IPS DF 19.7 (cell line): ENCODE measurements around the gene C11orf16.
"Not testable (repeated sequence)": the region's sequence is repeated elsewhere in the genome, so short reads cannot be mapped to it uniquely, and the experiment has no call there.

Source experiments
- DNase-seq: peaks from one replicate; pipeline ENCODE4 v3.0.0-alpha.2; 2013; ENCODE audit warnings: low read depth, low spot score

C11orf16 gene

DNA sequence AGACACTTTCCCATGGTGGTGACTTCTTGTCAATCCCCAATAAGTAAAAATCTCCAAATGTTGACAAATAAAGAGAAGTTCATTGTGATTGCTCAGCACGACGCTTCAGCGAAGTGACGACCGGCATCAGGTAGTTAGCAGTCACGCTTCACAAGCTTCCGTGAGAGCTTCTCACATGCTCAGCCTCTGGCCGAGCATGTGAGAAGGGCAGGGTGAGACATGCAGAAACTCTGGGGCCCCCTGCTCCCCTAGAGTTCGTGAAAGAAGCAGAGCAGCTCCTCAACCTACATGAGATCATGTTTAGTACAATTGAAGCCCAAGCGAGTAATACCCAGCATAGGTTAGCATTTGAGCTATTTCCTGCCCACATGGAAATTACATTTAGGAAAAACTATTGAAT lies 4.4 kb upstream of the C11orf16 start:
- DNase-seq = no peak

DNA sequence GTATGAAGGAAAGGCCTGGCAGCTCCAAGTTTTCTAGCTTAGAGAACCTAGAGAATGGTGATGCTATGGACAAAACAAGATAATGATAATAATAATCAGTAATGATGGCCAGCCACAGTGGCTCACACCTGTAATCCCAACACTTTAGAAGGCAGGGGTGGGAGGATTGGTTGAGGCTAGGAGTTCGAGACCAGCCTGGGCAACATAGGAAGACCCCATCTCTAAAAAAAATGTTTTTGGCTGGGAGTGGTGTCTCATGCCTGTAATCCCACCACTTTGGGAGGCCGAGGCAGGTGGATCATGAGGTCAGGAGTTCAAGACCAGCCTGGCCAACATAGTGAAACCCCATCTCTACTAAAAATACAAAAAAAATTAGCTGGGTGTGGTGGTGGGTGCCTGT lies 3.0 kb upstream of the C11orf16 start:
- DNase-seq = not testable (repeated sequence)

DNA sequence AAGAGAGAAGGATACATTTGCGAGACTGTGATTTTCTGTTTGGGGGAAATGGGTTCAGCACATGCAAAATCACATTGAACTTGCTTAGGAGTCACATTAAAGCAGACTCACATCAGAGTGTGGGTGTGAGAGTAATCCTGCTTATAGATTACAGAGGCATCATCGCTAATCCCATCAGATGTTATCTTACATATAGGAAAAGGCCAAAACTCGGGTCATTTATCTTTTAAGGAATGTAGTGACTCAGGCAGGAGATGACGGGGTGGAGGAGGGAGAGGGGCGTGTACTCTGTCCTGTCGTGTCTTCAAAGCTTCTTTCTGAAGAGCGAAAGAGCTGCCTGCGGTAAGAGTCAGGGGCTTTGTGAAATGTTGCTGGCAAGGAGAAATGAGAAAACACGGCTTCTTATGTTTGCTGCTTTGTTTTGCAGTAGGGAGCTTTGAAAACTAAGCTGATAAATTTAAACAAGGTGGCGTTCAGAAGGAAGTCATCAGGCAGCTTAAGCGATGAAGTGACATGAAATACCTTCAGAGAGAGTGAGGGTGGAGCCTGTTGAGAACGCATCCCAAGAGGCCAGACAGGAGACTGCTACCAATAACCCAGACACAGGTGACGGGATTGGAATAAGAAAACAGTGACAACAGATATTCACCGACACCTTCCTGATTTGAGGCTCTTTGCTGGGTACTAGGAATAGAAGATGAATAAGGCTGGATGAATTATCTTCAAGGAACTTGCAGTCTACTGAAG lies 2.2 kb upstream of the C11orf16 start:
- no peak for DNase-seq

DNA sequence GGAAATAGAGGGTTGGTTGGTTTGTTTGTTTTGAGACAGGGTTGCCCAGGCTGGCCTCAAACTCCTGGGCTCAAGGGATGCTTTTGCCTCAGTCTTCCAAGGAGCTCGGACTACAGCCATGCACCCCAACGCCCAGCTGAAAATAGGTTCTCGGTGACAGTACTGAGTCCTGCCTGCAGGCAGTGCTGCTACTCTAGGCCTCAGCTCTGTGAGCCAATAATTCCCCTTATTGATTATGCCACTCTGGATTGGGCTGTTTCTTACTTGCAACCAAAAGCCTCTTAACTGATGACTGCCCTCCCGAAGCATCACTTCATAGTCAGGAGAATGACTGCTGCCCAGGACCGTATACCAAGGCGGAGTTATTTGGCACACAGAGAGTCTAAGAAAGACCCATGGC lies 1.2 kb upstream of the C11orf16 start:
- DNase-seq = no peak

DNA sequence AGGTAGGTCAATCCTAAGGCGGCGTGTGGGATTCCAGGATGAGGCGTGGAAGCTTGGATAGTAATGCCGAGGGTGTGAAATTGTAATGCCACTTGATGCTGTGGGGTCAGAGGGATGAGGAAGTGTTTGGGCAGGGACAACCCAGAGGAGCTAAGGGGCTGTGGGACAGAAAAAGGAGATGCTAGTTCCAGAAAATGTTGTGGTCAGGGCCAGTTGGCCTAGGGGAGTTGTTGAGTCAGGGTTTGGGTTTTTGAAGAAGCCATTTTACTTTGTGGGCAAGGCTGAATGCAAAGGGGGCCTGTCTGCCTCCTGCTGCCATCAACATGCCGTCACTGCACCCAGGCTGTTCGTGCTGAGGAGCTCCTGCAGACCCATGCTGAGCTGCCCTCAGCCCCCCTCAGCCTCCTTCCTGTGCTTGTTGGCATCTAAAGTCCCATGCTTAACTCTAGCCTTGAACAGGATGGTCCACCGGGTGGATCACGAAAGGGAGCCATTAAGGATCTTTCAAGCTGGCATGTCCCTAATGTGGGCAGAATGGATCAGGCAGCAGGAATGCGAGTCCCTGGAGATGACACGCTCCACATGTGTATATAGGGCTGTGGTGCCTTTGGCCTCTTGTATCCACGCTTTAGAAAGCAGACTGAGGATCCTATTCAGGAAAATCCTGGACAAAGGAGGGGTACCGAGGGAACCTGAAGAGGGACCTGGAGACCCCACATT lies 2.1 kb downstream of the C11orf16 start:
- no peak for DNase-seq

DNA sequence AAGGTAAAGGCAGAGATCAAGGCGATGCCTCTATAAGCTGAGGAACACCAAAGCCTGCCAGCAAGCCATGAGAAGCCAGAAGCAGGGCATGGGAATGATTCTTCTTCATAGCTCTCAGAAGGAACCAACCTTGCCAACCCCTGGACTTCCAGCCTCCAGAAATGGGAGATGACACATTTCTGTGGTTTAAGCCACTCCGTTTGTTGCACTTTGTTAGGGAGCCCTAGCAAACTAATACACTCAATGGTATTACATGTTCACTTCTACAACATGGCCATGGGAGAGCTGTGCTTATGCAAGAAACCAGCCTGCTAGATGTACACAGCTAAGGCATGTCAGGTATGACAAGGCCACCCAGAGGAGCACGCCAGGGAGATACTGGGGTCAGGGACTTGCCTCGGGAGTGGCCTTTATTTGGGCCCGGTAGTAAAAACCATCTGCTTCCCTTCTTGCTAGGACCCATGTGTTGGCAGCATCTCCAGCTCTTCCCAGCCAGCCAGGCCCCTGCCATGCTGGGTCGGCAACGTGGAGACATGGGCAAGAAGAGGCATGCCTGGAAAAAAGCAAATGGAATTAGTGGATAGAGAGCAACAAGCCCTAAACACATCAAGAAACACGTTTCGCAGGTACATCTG lies 3.6 kb downstream of the C11orf16 start:
- no peak for DNase-seq

DNA sequence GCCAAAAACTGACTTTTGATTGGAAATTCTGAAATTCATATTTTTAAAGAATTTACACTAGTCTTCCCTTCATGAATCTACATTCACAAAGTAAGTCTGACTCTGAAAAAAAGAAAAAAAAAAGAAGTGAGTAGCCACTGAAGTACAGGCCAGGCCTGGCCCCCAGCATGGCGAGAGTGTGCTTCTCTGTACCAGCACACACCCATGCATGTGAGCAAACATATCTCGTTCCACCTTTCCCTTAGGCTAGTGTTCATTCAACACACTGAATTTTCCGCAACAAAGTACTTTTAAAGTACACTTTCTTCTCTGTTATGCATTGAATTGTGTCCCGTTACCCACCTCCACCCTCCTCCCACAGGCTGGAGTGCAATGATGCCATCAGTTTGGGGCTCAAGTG lies 4.5 kb downstream of the C11orf16 start:
- no peak for DNase-seq

DNA sequence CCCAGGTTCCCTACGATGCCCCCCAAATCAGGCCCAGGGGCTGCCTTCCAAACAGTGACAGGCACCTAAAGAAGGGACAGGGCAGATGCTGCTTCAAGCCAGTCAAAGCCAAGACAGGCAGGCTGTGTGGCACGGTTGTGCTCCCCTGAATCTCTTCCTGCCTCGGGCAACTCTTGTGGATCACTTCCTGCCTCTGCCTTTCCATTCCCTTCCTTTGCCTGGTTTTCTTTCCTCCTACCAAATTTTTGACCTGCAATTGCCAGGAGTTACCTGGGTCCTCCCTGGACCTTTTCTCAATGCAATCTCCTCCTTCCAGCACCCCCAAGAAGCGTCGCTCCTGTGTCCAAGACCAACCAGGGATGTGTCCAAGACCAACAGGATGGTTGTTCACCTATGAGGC lies 5.5 kb downstream of the C11orf16 start:
- DNase-seq = no peak

DNA sequence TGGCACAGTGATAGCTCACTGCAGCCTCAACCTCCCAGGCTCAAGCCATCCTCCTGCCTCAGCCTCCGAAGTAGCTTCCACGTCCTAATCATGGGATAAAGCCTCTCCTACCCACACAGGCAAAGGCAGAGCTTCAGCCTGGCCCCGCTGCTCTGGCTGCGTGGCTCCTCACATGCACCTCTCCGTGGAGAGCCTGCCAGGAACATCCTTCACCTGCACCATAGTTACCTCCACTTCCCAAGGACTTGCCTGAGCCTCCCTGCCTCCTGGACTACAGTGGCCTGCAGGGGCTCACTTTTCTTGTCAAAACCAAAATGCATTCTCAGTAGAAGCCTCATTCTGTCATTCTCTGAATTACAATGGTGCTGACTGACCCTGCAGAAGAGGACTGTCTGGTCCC lies 6.5 kb downstream of the C11orf16 start:
- no peak for DNase-seq

DNA sequence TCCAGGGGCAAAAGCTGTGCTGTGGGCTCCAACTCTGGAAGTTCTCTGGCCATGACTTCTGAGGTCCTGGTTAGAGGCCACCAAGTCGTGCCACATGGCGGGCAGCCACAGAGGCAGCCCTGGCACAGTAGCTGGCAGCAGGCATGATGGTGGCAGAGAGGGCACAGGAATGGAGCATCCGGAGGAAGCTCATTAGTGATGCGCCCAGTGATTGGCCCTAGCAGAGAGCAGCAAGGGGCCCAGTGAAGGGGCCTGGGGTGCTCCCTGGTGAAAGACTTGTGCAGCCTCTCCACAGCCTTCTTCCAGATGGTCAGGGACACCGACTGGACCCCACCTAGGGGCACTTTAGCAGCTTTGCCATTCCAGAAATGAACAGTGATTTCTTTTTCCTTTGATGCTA lies 7.0 kb downstream of the C11orf16 start:
- DNase-seq = no peak

DNA sequence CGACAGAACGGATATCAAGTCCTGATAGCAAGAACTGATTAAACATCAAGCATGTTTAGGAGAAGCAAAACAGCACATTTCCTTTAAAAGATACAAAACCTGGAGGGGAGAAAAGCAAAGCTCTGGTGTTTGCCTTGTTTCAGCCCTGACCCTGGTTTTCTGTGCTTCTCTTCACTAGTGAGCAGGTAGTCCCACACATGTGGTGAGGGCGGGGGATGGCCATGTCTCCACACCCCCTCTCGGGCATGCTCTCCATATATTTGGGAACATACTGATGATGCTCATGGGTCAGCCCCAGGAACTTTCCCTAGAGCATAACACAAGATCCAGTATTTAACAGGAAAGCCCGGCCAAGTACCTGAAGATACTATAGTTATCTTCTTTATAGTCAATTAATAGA lies 10.1 kb downstream of the C11orf16 start:
- DNase-seq = no peak

DNA sequence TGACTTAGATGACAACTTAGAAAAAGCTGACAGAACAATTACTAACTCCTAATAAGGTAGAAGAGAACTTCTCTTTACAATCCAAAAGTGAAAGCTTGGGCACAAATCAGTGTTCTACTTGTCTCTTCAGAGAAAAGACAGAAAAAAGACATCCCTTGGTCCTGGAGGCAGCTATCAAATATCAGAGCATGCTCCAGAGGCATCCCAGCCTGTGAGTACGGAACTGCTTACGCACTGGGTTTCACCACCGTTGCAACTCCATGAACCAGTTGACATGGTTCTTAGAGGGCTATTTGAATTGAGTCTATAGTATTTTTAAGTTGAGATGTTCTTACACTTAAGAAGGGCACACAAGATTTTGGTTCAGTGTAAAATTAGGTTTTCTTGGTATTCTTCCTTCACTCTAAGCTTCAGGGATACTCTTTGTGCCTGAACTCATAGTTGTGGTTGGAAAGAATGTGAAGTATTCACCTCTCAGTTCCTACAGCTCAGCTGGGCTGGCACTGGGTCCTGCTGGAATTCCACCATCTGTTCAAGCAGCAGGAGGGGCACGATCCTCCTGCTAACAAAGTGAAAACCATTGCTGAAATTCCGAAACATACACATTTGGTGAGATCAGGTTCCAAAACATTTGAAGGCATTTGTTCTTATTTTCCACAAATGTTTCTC lies 15.5 kb downstream of the C11orf16 start:
- no peak for DNase-seq

DNA sequence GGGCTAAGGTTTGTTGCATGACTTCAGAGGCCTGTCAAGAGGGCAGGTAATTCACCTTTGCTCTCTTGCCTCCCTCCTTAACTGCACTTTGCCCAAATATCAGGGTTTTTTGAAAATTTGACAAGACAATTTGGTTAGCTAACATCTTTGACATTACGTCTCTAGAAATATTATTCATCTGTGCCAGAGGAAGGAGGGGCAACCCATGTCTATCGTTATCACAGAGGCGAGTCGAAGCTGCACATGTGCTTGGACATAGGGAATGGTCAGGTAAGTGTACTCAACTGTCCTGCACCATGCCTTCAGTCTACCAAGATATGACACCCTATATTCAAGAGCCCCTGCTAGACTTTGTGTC lies 18.1 kb downstream of the C11orf16 start:
- no peak for DNase-seq

DNA sequence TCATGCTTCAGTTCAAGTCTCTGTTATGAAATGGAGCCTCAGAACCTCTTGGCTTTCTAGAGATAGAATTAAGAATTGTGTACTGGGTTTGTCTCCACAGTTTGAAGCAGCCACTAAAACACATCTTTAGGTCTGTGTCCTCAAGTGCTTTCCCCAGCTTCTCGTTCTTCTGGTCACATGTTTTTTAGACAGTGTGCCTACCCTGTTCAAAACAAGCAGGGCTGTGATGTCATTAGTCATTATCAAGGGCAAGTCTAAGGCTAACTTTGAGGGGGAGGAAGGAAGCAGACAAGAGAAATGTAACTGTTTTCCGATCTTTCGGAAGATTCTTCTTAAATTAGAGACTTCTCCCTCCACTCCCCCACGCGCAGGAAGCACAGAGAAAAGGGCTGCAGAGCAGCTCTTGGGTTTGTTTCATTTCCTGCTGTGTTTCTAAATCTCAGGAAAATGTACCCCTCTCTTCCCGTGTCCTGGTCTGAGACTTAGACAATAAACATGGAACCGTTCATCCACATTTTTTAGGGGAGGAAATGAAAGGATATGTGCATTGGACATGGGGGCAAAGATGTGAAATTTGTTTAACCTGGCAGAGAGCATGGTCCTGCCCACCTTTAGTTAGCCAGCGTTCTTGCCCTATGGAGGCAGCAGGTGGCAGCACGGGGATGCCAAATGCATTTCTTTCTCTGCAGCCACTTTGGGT lies 18.6 kb downstream of the C11orf16 start:
- no peak for DNase-seq

DNA sequence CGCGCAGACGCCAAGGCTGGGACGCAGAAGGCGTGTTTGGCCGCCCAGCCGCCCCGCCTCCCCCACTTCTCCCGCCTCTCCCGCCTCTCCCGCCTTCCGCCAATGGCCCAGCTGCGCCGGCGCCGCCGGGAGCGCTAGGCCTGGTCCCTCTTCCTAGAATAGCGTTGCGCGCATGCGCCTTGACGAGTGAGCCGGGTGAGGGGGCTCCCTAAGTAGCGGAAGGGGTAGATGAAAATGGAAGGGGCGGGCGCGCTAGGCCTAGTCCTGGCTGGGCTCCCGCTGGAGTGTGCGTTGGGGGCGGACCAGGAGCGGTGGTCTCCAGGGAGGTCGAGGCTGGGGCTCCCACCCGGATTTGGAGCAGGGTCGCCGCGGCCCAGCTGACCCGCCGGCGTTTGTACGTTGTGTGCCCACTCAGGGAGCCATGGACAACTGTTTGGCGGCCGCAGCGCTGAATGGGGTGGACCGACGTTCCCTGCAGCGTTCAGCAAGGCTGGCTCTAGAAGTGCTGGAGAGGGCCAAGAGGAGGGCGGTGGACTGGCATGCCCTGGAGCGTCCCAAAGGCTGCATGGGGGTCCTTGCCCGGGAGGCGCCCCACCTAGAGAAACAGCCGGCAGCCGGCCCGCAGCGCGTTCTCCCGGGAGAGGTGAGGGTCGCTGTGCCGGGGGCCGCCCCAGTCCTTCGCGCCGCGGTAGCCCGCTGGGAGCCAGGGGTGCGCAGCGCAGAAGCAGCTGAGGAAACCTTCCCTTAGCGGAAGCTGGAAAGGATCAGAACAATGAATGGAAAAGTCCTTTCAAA lies 21.5 kb downstream of the C11orf16 start, which contains the start of gene AKIP1:
Gene AKIP1, plus strand, starts transcription at position 161 of the 795 bp plus-strand sequence. Its CDS starts 261 bp downstream, at position 422.
- DNase-seq = peak; percentile 85

DNA sequence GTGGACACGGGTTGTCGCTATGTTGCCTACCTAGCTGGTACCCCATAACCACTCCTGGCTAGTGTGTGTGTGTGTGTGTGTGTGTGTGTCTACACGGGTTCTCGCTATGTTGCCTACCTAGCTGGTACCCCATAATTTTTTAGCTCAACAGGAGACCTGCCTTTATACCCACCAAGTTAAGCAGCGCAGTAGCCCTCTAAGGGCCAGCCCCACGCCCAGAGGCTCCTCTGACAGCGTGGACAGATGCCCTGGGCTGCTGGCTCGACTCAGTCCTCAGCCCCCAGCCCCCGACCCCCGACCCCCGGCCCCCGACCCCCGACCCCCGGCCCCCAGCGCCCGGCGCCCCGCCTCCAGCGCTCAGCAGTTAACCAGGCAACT lies 22.1 kb downstream of the C11orf16 start:
- DNase-seq = no peak

DNA sequence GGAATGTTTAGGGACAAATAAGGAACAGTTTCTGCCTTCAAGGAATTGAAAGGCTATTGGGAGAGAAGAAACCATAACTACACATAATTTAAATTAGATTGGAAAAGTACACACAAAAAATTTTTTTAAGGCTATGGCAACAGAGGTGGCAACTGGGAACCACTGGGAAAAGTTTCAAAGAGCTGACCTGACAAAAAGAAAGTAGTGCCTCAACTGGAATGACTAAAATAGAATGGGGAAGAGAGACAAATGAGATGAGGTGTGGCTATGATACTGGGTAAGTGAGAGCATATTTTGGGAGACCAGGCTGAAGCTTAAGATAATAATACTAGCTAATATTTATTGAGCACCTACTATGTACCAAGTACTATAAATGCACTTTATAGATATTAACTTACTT lies 24.6 kb downstream of the C11orf16 start:
- DNase-seq = no peak

DNA sequence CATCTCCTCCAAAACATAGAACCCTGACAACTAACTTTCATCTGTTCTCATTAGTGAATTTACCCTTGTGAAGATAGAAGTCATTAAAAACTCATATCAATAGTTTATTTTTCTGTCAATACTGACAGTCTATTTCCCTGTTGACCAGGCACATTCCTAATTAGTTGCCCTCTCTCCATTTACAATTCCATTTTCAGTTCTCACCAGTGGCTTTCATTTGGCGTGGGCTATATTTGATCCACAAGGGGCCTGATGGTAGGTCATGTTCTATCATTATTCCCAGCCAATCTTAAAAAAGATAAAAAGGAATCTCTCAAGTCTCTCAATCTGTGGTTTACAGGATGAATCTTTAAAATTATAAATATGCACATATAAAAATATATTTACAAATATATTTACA lies 25.6 kb downstream of the C11orf16 start:
- no peak for DNase-seq

DNA sequence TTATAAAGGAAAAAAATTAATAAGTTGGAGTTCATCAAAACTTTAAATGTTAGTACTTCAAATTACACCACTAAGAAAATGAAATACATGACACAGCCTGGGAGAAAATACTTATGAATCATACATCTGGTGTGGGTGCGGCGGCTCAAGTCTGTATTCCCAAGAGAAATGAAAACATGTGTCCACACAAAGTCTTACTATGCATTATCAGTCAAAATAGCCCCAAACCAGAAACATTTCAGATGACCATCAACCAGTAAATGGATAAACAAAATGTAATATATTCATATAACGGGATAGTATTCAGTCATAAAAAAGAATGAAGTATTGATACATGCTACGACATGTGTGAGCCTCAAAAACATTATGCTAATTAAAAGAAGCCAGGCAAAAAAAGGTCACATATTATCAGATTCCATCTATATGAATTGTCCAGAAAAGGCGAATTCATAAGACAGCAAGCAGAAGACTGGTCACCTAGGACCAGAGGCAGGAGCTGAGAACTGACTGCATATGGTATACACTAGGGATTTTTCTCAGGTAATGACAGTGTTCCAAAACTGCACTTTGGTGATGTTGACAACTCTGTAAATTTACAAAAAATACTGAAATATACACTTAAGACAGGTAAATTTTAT lies 27.1 kb downstream of the C11orf16 start:
- DNase-seq = no peak

DNA sequence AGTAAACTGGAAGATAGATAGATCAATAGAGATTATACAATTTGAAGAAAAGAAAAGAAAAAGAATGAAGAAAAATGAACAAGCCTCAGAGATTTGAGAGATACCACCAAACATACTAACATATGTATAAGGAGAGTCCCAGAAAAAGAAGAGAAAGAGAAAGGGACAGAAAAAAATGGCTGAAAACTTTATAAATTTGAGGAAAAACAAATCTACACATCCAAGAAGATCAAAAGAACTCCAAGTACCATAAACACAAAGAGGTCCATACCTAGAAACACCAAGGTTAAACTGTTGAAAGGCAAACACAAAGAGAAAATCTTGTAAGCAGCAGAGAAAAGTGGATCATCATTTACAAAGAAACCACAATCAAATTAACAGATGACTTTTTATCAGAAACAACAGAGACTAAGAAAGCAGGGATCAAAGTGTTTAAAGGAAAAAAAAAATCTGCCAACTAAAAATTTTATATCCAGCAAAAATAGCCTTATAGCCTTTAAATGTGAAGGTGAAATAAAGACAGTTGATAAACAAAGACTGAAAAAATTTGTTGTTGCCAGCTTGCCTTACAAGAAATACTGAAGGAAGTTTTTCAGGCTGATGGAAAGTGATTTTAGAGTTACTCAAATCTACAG lies 33.5 kb downstream of the C11orf16 start:
- no peak for DNase-seq
